ENCODE data around the gene TEX53.

Gene TEX53

DNA sequence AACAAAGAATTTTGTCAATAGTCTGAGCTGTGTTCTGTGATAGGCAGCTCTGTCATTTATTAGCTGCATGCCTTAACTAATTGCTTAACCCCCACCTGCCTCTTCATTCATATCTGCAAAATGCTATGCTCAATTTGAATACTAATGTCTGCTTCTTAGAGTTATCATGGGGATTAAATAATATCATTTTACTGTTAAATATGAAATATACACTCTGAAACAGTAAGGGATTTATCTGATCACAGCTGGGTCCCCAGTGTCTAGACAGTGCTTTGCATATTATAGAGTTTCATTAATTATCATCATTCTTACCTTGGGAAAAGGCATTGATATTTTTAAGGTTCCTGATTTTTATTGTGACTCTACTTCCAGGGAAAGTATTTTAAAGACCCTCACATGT lies 12.4 kb upstream of the TEX53 start:
- Histone ChIP-seq H2AFZ (ENCODE audit: low read depth, low read length, severe bottlenecking) (no peak overlapping the region), H3K27me3 (ENCODE audit: low read length) (no peaks in the 10 kb centered on the region), H3K9me2 (replicated peaks; ENCODE audit: insufficient read depth, low read length) (no peaks in the 10 kb centered on the region), H3K27ac (ENCODE audit: low read depth, low read length) (no peak overlapping the region), H3K4me2 (ENCODE audit: low read depth, low read length, poor library complexity, severe bottlenecking) (no peak overlapping the region), H3K9ac (ENCODE audit: low read length) (no peak overlapping the region), H3K36me3 (ENCODE audit: low read length) (no peaks in the 10 kb centered on the region), H3K4me3 (ENCODE audit: insufficient read depth, low read length, poor library complexity, severe bottlenecking) (no peak overlapping the region), H3K9me3 (ENCODE audit: insufficient read depth, low read length) (no peaks in the 10 kb centered on the region), H4K20me1 (ENCODE audit: low read depth, low read length) (no peaks in the 10 kb centered on the region), H3F3A (ENCODE audit: insufficient read depth) (no peaks in the 10 kb centered on the region), H3K79me2 (ENCODE audit: insufficient read depth, low read length) (no peaks in the 10 kb centered on the region)
- TF ChIP-seq, protein P1, sequence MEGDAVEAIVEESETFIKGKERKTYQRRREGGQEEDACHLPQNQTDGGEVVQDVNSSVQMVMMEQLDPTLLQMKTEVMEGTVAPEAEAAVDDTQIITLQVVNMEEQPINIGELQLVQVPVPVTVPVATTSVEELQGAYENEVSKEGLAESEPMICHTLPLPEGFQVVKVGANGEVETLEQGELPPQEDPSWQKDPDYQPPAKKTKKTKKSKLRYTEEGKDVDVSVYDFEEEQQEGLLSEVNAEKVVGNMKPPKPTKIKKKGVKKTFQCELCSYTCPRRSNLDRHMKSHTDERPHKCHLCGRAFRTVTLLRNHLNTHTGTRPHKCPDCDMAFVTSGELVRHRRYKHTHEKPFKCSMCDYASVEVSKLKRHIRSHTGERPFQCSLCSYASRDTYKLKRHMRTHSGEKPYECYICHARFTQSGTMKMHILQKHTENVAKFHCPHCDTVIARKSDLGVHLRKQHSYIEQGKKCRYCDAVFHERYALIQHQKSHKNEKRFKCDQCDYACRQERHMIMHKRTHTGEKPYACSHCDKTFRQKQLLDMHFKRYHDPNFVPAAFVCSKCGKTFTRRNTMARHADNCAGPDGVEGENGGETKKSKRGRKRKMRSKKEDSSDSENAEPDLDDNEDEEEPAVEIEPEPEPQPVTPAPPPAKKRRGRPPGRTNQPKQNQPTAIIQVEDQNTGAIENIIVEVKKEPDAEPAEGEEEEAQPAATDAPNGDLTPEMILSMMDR (IDR thresholded peaks at IDR 0.05; ENCODE audit: insufficient read depth, low read length, poor library complexity, severe bottlenecking), result no peak
- TF ChIP-seq EZH2phosphoT487 (conservative IDR thresholded peaks at IDR 0.05; ENCODE audit: low read length), result no peak

DNA sequence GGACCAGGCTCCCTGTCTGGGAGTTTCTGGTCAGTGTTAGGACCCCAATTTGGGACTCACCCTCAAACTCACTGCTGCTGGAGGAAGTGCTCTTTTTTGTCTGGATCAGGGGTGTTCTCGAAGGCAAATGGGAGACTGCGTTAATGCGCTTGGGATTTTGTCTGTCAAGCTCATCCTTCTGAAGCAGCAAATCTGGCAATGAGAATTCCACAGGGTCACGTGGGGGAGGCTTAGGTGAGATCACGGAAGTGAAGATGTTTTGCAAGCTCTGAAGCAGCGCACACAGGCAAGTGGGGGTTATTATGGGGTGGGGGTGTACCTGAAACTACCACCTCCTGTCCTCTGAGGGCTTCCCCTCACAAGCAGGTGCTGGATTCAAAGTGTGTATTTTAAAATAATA lies 10.5 kb upstream of the TEX53 start:
- H4K20me1 ChIP-seq (ENCODE audit: low read depth, low read length), result no peaks in the 10 kb centered on the region
- H3K27me3 ChIP-seq (ENCODE audit: low read length), result no peaks in the 10 kb centered on the region
- TF ChIP-seq EZH2phosphoT487 (conservative IDR thresholded peaks at IDR 0.05; ENCODE audit: low read length), result no peak
- TF ChIP-seq, protein P1 (IDR thresholded peaks at IDR 0.05; ENCODE audit: insufficient read depth, low read length, poor library complexity, severe bottlenecking), result no peak
- no peaks in the 10 kb centered on the region for H3K36me3 ChIP-seq (ENCODE audit: low read length)
- no peaks in the 10 kb centered on the region for H3K79me2 ChIP-seq (ENCODE audit: insufficient read depth, low read length)
- H3K4me2 ChIP-seq (ENCODE audit: low read depth, low read length, poor library complexity, severe bottlenecking), result no peak overlapping the region
- no peaks in the 10 kb centered on the region for H3F3A ChIP-seq (ENCODE audit: insufficient read depth)
- no peak overlapping the region for H2AFZ ChIP-seq (ENCODE audit: low read depth, low read length, severe bottlenecking)
- H3K9me3 ChIP-seq (ENCODE audit: insufficient read depth, low read length), result no peaks in the 10 kb centered on the region
- no peaks in the 10 kb centered on the region for H3K9me2 ChIP-seq (replicated peaks; ENCODE audit: insufficient read depth, low read length)
- H3K4me3 ChIP-seq (ENCODE audit: insufficient read depth, low read length, poor library complexity, severe bottlenecking), result no peak overlapping the region
- no peak overlapping the region for H3K9ac ChIP-seq (ENCODE audit: low read length)
- H3K27ac ChIP-seq (ENCODE audit: low read depth, low read length), result no peak overlapping the region

DNA sequence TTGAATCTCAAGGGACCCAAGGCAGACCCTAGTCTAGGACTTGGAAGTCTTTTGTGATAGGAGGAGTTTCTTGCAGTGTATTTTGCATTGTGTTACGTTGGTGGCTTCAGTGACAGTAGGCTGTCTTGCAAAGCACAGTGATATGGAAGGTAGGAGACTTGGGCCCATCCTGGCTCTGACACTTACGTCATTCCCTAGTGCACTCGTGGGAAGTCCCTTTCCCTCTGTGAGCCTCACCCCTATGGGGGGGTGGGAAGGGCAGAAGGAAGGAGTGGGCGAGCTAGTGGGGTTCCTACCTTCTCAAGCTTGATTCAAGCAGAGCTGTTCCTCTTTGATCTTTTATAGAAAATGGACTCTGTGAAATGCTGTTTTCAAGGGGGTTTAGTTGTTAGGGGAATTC lies 9.2 kb upstream of the TEX53 start:
- Histone ChIP-seq H2AFZ (ENCODE audit: low read depth, low read length, severe bottlenecking) (no peak overlapping the region), H3K79me2 (ENCODE audit: insufficient read depth, low read length) (no peaks in the 10 kb centered on the region), H3K9ac (ENCODE audit: low read length) (no peak overlapping the region), H3K27ac (ENCODE audit: low read depth, low read length) (no peak overlapping the region), H3K27me3 (ENCODE audit: low read length) (no peaks in the 10 kb centered on the region), H3K36me3 (ENCODE audit: low read length) (no peaks in the 10 kb centered on the region), H3K9me2 (replicated peaks; ENCODE audit: insufficient read depth, low read length) (no peaks in the 10 kb centered on the region), H3K4me3 (ENCODE audit: insufficient read depth, low read length, poor library complexity, severe bottlenecking) (no peak overlapping the region), H4K20me1 (ENCODE audit: low read depth, low read length) (no peaks in the 10 kb centered on the region), H3K9me3 (ENCODE audit: insufficient read depth, low read length) (no peaks in the 10 kb centered on the region), H3F3A (ENCODE audit: insufficient read depth) (no peaks in the 10 kb centered on the region), H3K4me2 (ENCODE audit: low read depth, low read length, poor library complexity, severe bottlenecking) (no peak overlapping the region)
- TF ChIP-seq, protein P1 (IDR thresholded peaks at IDR 0.05; ENCODE audit: insufficient read depth, low read length, poor library complexity, severe bottlenecking), result no peak

DNA sequence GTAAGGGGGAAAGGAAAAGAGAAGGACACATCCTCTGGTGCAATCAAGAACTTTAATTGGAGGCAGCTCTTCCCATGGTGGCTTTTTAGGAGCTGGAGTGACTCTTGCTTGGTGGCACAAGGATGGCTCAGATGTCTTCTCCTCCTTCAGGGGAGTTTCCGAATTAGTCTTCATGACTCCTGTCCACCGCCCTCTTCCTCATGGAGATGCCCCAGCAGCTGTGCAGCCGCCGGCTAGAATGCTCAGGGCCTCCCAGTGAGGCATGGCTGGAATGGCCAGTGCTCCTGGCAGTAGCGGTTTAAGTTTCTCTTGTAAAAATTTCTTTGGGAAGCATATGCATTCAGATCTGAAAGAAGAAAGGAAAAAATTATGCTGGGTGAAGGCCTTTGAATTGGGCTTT lies 8.8 kb upstream of the TEX53 start:
- no peak overlapping the region for H2AFZ ChIP-seq (ENCODE audit: low read depth, low read length, severe bottlenecking)
- H3K9me2 ChIP-seq (replicated peaks; ENCODE audit: insufficient read depth, low read length), result no peaks in the 10 kb centered on the region
- no peak overlapping the region for H3K4me2 ChIP-seq (ENCODE audit: low read depth, low read length, poor library complexity, severe bottlenecking)
- no peak overlapping the region for H3K27ac ChIP-seq (ENCODE audit: low read depth, low read length)
- no peak overlapping the region for H3K4me3 ChIP-seq (ENCODE audit: insufficient read depth, low read length, poor library complexity, severe bottlenecking)
- no peaks in the 10 kb centered on the region for H3F3A ChIP-seq (ENCODE audit: insufficient read depth)
- H3K79me2 ChIP-seq (ENCODE audit: insufficient read depth, low read length), result no peaks in the 10 kb centered on the region
- H3K27me3 ChIP-seq (ENCODE audit: low read length), result no peaks in the 10 kb centered on the region
- no peaks in the 10 kb centered on the region for H3K36me3 ChIP-seq (ENCODE audit: low read length)
- H3K9ac ChIP-seq (ENCODE audit: low read length), result no peak overlapping the region
- H3K9me3 ChIP-seq (ENCODE audit: insufficient read depth, low read length), result no peaks in the 10 kb centered on the region
- H4K20me1 ChIP-seq (ENCODE audit: low read depth, low read length), result no peaks in the 10 kb centered on the region
- TF ChIP-seq, protein P1 (IDR thresholded peaks at IDR 0.05; ENCODE audit: insufficient read depth, low read length, poor library complexity, severe bottlenecking), result no peak
- TF ChIP-seq EZH2phosphoT487 (conservative IDR thresholded peaks at IDR 0.05; ENCODE audit: low read length), result no peak

Data from SU-DHL-6 (cell line).